ENCODE results near the gene GBP1.

Gene GBP1

GRCh38 chr1:89065079-89065868, at the start of gene GBP1:
Gene GBP1 (minus strand): TSS chr1:89065208. CDS start chr1:89063234, 1,974 bp downstream.
- Histone ChIP-seq H3K4me3 (ENCODE audit: insufficient read depth, low read length, poor library complexity, severe bottlenecking) (no peak within 1 kb of the TSS), H3K4me2 (ENCODE audit: low read depth, low read length, poor library complexity, severe bottlenecking) (no peak within 1 kb of the TSS), H3K27ac (ENCODE audit: low read depth, low read length) (no peak within 1 kb of the TSS)

GRCh38 chr1:89114662-89115061, 49.7 kb upstream of the GBP1 start:
- TF ChIP-seq CTCF (IDR thresholded peaks at IDR 0.05; ENCODE audit: insufficient read depth, low read length, poor library complexity, severe bottlenecking) (no peak), EZH2phosphoT487 (conservative IDR thresholded peaks at IDR 0.05; ENCODE audit: low read length) (no peak)
- H3F3A ChIP-seq (ENCODE audit: insufficient read depth) = no peaks in the 10 kb centered on the region
- H3K4me2 ChIP-seq (ENCODE audit: low read depth, low read length, poor library complexity, severe bottlenecking) = no peak overlapping the region
- no peak overlapping the region for H3K4me3 ChIP-seq (ENCODE audit: insufficient read depth, low read length, poor library complexity, severe bottlenecking)
- H3K79me2 ChIP-seq (ENCODE audit: insufficient read depth, low read length) = no peaks in the 10 kb centered on the region
- no peak overlapping the region for H3K9ac ChIP-seq (ENCODE audit: low read length)
- H4K20me1 ChIP-seq (ENCODE audit: low read depth, low read length) = no peaks in the 10 kb centered on the region
- H3K9me3 ChIP-seq (ENCODE audit: insufficient read depth, low read length) = no peaks in the 10 kb centered on the region
- no peak overlapping the region for H2AFZ ChIP-seq (ENCODE audit: low read depth, low read length, severe bottlenecking)
- H3K27me3 ChIP-seq (ENCODE audit: low read length) = no peaks in the 10 kb centered on the region
- no peak overlapping the region for H3K27ac ChIP-seq (ENCODE audit: low read depth, low read length)
- H3K36me3 ChIP-seq (ENCODE audit: low read length) = no peaks in the 10 kb centered on the region
- H3K9me2 ChIP-seq (replicated peaks; ENCODE audit: insufficient read depth, low read length) = no peaks in the 10 kb centered on the region

More at GRCh38 chr1:89065079-89065868, at the start of gene GBP1:
- Histone ChIP-seq H2AFZ (ENCODE audit: low read depth, low read length, severe bottlenecking) (no peak within 1 kb of the TSS), H3K79me2 (ENCODE audit: insufficient read depth, low read length) (no peaks in the 10 kb centered on the region), H3K9me3 (ENCODE audit: insufficient read depth, low read length) (no peaks in the 10 kb centered on the region), H4K20me1 (ENCODE audit: low read depth, low read length) (no peaks in the 10 kb centered on the region), H3K9me2 (replicated peaks; ENCODE audit: insufficient read depth, low read length) (no peaks in the 10 kb centered on the region), H3K9ac (ENCODE audit: low read length) (no peak within 1 kb of the TSS), H3K36me3 (ENCODE audit: low read length) (no peaks in the 10 kb centered on the region), H3K27me3 (ENCODE audit: low read length) (no peaks in the 10 kb centered on the region), H3F3A (ENCODE audit: insufficient read depth) (no peaks in the 10 kb centered on the region)
- no peak for TF ChIP-seq EZH2phosphoT487 (conservative IDR thresholded peaks at IDR 0.05; ENCODE audit: low read length)
- no peak for TF ChIP-seq CTCF (IDR thresholded peaks at IDR 0.05; ENCODE audit: insufficient read depth, low read length, poor library complexity, severe bottlenecking)

- H2AFZ ChIP-seq (ENCODE audit: low read depth, low read length, severe bottlenecking) = no peak overlapping the region
- no peaks in the 10 kb centered on the region for H3K9me2 ChIP-seq (replicated peaks; ENCODE audit: insufficient read depth, low read length)
- H3K27ac ChIP-seq (ENCODE audit: low read depth, low read length) = no peak overlapping the region
- H3K9ac ChIP-seq (ENCODE audit: low read length) = no peak overlapping the region
- H3K4me2 ChIP-seq (ENCODE audit: low read depth, low read length, poor library complexity, severe bottlenecking) = no peak overlapping the region
- no peaks in the 10 kb centered on the region for H3F3A ChIP-seq (ENCODE audit: insufficient read depth)
- no peak overlapping the region for H3K4me3 ChIP-seq (ENCODE audit: insufficient read depth, low read length, poor library complexity, severe bottlenecking)
- no peak for TF ChIP-seq CTCF (IDR thresholded peaks at IDR 0.05; ENCODE audit: insufficient read depth, low read length, poor library complexity, severe bottlenecking)
- no peaks in the 10 kb centered on the region for H3K79me2 ChIP-seq (ENCODE audit: insufficient read depth, low read length)
- no peaks in the 10 kb centered on the region for H4K20me1 ChIP-seq (ENCODE audit: low read depth, low read length)
- no peaks in the 10 kb centered on the region for H3K27me3 ChIP-seq (ENCODE audit: low read length)
- H3K36me3 ChIP-seq (ENCODE audit: low read length) = no peaks in the 10 kb centered on the region
- no peaks in the 10 kb centered on the region for H3K9me3 ChIP-seq (ENCODE audit: insufficient read depth, low read length)
These were observed 48.0 kb upstream of the GBP1 start for GRCh38 chr1:89112871-89113613.

All from SU-DHL-6 (cell line).